HG03039 (cell line): ENCODE data around the gene OMA1.
"Not testable (repeated sequence)": the region's sequence is repeated elsewhere in the genome, so short reads cannot be mapped to it uniquely, and the experiment has no call there.

ENCODE experiments used
- ATAC-seq: cut with Tn5 transposase; IDR thresholded peaks from one replicate; pipeline ENCODE4 v1.9.1; 2021; ENCODE audit warnings: mild to moderate bottlenecking, moderate library complexity; ENCODE audit not compliant: unreplicated experiment

OMA1 gene

GRCh38 chr1:58531842-58532241, 14.7 kb downstream of the OMA1 start:
- ATAC-seq, result not testable (repeated sequence)

DNA sequence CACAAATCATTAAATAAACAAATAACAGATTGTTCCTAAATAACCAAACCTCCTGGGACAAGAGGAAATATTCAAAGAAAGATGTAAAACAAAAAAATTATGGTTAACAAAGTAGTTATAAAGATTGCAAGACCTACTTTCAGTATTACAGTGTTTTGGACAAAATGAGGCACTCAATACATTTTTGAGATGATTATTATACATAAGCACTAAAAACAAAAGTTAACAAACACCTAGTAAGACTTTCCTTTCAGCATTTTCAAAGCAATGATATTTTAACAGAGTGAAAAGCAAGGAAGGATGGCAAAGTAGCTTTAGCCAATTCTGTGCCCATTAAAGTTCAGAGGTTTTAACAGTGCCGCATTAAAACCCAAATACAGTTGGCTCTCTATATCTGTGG, 17.2 kb downstream of the OMA1 start:
- ATAC-seq, result no peak

DNA sequence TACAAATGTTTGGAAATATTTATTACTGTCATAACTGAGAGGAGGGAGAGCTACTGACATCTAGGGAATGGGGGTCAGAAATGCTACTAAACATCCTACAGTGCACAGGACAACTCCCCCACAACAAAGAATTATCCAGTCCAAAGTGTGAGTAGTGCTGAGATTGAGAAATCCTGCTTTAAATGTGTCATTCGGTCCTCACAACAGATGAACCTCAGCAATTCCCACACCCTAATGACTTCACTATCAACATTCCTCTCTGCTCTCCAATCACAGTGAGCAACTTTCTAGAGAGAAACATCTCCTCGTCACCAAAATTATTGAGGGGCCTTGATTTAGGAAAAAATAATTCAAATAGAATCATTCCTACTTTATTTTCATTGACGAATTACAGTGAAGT, 18.0 kb downstream of the OMA1 start:
- no peak for ATAC-seq

DNA sequence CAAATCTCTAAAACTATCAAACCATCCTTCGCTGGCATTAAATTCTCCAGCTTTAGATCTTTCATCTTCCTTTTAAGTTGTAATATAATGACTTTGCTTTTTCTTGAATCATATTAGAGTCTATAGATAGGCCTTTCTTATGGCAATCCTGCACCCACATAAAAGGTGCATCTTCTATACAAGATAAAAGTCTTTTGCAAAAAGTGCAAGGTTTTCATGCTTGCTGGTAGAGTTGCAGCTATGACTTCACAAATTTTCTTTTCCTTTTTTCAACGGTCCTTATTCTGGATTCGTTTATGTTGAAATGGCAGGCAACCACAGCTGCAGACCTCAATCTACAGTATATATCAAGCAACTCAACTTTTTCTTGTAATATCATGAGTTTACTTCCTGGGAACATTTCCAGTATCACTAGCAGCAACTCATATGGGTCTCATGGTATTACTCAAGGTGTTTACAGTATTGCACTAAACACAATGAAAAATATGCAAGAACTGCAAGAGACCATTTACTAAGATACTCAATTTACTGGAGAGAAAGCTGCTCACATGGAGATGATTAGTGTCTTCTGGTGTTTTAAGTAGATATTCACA, 22.1 kb downstream of the OMA1 start:
- ATAC-seq, result no peak

DNA sequence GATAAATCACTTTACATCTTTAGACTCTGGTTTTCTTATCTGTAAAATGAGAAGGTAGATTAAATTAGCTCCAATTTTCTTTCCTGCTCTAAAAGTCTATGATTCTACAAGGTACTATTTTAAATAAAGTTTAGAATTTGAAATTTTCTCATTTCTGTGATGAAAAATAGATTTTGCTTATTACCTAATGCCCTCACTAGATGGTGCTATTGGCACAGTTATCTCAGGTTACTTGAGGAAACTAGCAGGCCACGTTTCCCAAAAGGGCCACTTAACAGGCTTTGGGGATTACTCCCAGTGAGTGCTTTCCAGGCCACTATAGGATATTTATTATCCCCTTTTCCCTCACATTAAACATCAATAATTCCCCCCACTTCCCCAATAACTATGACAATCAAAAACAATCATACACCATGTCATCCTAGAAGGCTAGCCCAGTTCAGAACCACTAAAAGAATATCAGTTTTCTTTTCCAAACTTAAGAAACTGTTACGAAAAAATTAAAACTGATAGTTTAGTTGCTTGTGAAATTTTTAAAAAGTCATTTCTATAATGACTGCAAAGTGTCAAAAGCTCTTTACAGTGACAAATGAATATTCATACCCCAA, 30.6 kb downstream of the OMA1 start:
- ATAC-seq, result no peak

DNA sequence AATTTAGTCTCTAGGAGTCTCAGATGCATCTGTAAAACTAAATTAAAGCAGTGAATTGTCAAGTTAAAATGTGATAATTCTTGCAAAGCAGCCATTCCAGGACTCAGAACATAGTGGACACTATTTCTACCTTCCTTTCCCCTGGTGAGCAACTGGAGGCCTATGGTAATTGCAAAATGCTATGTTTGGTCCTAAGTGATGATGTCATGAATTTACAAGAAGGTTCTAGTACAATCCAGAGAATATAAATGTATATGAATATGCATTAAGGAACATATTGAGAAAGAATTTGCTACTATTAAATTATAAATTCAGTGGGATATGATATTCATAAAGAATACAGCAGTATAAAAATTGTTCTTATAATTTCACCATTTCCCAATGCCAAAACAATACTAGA, 32.6 kb downstream of the OMA1 start:
- ATAC-seq, result no peak

GRCh38 chr1:58508629-58509028, 37.9 kb downstream of the OMA1 start:
- no peak for ATAC-seq

DNA sequence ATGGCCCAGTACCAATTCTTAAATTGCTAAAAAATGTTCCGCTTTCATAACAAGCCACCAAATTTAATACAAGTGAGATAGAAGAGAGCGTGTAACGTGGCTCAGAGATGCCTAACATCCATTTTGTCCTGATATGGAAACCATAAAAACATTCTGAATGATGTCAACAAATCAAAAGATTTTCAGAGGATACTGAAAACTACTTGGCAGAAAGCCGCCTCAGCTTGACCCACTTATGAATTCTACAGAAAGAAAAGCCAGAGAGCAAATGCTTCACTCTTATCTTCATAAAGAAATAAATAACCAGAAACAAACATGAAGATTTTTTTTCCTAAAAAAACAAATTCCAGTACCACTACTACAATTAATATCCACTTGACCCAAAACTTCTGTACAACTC, 41.2 kb downstream of the OMA1 start:
- ATAC-seq, result no peak

DNA sequence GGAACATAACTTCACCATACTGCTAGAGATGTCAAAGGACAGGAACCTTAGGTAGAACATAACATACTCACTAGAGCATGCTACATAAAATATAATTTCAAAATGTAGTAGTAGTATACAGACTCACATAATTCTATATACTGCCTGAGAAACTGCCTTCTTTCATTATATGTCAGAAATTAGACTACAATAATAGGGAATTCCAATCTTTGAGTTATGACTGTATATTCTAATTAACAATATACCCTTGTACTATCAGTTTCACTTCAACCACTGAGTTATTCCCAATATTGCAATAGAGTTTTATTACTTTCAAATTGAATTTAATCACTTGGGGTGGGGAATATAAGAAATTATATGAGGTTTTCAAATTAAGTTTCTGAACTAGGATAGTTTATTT, 44.0 kb downstream of the OMA1 start:
- no peak for ATAC-seq

DNA sequence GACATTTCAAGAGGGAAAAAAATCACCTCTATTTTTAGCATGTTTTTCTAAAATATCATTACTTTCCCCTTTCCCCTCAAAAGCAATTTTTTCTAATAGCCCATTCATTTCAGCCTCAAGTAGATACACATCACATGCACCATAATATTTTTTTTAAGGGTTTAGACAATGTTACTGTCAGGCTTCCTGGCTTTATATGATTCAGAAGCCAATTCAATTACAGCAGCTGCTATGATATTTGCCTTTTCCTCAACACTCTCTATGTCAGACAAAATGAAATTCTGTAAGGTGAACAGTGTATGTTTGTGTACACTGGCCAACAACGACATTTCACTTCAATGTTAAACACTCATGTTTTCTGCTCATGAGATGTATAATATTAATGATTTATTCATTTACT, 46.5 kb downstream of the OMA1 start:
- ATAC-seq, result no peak

- no peak for ATAC-seq
Observed at GRCh38 chr1:58497499-58497898, 49.0 kb downstream of the OMA1 start.

DNA sequence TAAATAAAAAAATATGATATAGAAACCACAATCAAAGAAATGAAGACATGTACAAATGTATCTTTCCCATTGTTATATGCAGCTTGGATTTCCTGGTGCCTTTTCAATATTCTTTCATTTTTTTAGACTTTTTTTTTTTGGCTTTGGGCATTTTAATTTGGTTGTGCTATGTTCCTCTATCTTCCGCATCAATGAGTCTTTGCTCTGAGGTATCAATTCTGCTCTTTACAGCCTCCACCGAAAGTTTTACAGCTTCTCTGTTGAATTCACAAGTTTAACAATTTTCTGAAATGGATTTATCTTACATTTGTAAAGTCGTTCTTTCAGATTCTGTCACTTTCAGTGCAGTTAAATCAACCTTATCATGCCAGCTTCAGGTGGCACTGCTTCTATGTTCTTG, 50.5 kb downstream of the OMA1 start:
- ATAC-seq, result no peak

DNA sequence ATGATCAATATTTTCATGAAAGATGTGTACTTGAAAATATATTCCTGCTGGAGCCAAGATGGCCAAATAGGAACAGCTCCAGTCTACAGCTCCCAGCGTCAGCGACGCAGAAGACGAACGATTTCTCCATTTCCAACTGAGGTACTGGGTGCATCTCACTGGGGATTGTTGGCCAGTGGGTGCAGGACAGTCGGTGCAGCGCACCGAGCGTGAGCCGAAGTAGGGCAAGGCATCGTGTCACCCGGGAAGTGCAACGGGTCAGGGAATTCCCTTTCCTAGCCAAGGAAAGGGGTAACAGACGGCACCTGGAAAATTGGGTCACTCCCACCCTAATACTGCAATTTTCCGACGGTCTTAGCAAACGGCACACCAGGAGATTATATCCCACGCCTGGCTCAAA, 57.6 kb downstream of the OMA1 start:
- ATAC-seq, result not testable (repeated sequence)

DNA sequence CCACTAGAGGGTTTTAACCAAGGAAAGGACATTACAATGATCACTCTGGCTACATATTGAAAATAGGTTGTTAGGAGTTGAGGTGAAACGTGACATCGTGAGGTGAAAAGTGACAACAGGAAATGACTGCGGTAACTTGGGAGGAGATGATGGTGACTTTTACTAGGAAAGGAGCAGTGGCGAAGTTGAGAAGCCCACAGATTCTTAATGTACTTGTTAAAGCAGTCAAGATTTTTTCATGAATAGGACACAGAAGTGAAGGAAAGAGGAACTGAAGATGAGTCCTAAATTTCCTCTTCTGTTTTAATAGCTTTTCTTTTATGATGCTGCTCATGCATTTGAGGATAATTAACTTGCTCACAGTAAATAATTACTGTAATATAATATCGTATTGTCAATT, 59.5 kb downstream of the OMA1 start:
- ATAC-seq, result no peak

GRCh38 chr1:58481962-58482361, 64.6 kb downstream of the OMA1 start:
- ATAC-seq, result no peak

DNA sequence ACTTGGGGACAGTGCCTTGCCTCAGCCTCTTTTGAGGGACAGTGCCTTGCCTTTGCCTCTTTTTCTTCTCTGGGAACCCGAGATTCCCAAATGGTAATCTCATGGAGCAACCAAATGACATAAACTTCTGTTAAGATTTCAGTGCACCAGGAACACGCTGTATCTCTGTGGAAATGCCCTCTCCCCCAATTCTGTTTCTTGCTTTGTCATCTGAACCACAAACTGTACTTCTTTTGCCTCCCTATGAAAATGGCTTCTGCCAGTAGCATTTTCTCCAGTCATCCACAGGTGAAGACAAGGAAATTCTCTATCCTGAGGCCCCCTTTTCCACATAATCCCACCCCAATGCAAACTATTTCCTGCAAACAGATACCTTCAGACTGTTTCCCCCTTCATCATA, 66.3 kb downstream of the OMA1 start:
- no peak for ATAC-seq

DNA sequence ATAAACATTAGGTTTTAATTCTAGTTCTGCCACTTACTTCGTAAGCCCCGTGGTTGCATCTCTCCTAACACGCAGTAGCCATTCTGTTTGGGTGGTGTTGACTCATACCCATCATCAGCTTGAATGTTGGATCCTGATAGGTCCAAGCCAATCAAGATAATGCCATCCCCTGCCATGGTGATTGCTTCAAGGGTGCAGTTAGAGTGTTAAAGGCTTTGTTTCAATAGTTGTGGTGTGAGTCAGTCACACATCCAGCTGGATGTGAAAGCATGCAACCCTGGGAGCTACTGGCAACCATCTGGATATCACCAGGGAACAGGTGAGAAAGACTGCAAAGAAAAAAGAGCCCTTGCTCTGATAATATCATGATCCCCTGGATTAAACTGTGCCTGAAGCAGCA, 69.1 kb downstream of the OMA1 start:
- no peak for ATAC-seq

DNA sequence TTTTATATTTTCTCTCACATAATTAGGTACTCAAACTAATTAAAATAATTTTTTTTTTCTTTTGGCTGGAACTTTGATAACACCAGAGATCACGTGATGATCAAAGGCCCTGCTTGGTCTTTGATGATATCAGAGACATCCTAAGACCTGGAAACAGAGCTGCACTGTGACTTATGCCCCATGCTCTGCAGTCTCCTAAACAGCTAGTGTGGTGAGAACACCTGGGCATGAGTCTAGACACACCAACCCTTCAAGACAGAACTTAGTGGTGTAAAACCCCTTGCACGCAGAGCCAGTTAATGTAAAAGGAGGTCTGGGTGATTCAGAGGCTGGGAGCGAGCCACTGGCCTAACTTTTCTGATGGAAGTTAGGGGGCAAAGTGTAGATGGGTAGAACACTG, 70.3 kb downstream of the OMA1 start:
- no peak for ATAC-seq

DNA sequence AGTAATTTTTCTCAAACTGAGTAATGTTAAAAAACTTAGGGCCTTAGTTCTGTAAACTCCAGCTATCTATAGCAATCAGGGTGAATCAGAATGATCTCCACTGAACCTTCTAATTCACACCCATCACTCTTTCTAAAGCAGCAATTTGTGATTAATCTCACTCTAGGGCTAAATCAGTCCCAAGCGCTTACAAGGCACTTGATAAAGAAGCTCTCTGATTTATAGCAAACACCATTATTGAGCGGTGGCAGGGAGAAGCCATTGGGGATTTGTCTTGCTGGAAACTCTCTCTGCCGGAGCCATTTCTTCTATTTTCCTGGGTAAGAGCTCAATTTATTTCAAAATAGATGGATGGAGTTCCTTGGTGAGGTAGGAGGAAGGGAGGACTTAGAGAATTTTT, 77.0 kb downstream of the OMA1 start:
- no peak for ATAC-seq

DNA sequence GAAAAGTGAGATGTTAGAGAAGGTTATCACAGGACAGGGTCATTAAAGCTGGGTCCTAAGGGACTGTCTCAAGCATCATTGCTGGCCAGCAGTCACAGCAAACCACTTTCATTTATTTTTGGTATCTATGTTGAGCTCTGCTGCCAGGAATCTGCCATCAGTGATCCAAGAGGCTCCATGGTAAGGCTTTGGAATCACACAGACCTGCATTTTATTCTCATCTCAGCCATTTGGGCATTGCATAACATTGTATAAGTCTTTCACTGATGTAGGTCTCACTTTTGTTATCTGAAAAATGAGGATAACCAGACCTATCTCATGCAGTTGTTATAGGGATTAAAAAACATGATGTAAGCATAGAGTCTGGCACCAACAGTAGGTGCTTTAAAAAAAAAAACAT, 77.5 kb downstream of the OMA1 start:
- ATAC-seq, result no peak

DNA sequence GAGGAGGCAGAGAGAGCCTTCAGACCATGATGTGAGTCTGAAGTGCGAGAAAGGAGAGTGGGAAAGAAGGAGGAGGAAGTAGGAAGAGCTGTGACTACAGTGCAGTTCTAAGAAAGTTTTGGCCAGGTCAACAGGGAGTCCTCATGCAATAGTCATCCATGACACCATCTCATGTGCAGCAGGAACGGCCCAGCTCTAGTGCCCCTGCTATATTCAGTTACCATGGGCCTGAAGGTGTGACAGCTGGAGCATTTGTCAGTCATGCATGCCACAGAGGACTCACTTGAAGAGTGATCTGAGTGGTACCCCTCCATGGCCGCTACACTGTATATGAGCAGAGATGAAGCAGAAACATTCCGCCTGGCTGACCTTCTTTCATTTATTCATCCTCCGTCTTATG, 77.9 kb downstream of the OMA1 start:
- ATAC-seq, result no peak

DNA sequence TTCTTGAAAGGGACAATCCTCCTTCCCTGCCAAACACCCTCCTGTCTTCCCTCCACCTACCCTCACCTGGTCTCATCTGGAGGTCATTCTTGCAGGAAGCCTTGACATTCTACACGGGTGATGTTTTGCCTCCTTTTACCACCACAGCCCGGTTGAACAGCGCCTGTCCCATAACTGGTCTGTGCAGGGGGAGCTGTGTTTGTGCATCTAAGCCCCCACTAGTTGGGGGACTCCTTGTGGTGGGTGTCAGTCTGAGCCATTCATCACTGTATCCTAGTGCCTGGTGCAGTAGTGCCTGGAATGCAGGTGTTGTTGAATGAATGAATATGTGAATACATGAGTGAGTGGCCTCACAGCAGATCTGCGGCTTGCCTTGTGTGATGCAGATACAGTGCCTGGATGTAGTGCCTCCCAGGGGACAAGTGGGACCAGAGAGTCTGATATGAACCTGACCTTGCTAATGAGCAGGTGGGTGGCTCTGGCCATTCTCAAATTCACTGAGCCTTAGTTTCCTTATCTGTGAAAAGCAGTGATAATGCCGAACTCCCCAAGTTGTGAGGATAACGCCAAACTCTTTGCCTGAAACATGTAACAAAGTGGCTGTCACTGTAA, 79.8 kb downstream of the OMA1 start:
- ATAC-seq, result no peak
